VCaP (cell line): ENCODE data around the gene SECISBP2.

Source experiments
- H3K27ac ChIP-seq: fragments of 450-650 bp; 2 replicates; pipeline ENCODE4 v1.5.1; 2017
- TF ChIP-seq, protein P1 (sequence below): fragments of 450-650 bp; conservative IDR thresholded peaks from 2 replicates; pipeline ENCODE4 v1.5.1; 2017; ENCODE audit warnings: mild to moderate bottlenecking, moderate library complexity

SECISBP2 gene

GRCh38 chr9:89358985-89359384 lies 40.7 kb downstream of the SECISBP2 start:
- TF ChIP-seq, protein P1, sequence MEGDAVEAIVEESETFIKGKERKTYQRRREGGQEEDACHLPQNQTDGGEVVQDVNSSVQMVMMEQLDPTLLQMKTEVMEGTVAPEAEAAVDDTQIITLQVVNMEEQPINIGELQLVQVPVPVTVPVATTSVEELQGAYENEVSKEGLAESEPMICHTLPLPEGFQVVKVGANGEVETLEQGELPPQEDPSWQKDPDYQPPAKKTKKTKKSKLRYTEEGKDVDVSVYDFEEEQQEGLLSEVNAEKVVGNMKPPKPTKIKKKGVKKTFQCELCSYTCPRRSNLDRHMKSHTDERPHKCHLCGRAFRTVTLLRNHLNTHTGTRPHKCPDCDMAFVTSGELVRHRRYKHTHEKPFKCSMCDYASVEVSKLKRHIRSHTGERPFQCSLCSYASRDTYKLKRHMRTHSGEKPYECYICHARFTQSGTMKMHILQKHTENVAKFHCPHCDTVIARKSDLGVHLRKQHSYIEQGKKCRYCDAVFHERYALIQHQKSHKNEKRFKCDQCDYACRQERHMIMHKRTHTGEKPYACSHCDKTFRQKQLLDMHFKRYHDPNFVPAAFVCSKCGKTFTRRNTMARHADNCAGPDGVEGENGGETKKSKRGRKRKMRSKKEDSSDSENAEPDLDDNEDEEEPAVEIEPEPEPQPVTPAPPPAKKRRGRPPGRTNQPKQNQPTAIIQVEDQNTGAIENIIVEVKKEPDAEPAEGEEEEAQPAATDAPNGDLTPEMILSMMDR, result no peak
- H3K27ac ChIP-seq, result peak overlapping the region; percentile 11; the same call in 1 of the 2 replicates

GRCh38 chr9:89359751-89360261 lies 41.5 kb downstream of the SECISBP2 start:
- TF ChIP-seq, protein P1, result no peak
- peak overlapping the region; percentile 11; the same call in 1 of the 2 replicates for H3K27ac ChIP-seq

GRCh38 chr9:89360465-89360864 lies 42.2 kb downstream of the SECISBP2 start:
- no peak overlapping the region for H3K27ac ChIP-seq
- TF ChIP-seq, protein P1, result no peak

- TF ChIP-seq, protein P1, result no peak
Observed at GRCh38 chr9:89361031-89361430, 42.7 kb downstream of the SECISBP2 start.

DNA sequence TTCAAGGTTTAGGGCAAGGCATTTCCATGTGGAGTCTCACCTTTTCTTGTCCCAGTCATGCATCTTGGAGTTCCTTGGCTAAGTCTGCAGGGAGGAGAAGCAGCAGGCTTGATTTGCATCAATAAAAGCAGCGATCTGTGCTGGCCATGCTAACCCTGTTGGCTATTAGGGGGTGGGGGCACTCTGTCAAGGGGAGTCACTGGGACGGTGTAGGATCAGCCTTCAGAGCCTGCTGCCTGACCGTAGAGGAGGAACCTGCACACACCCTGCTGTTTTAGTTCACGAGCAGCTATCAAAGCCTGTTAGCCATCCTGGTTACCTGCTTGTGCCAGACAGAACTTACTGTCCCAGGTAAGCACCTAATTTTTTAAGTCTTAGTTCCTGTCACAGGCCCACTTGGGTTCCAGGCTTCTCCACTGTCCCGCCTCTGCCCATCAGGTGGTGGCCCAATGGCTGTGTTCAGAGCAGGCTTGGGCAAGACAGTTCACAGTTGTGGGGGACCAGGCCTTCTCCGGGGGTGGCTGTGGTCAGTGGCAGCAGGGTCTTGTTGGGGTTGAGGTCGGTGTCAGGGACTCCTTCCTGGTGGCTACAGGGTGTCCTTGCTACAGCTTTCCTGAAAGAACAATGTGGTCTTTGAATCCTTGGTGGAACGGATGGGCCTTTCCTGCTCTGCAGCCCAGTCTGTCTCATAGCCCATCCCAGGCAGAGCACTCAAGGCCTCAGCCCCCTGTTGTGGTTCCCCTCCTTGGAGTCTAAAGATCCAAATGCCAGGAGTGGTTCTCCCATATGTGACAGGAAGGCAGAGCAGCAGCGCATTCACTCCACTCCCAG lies 43.7 kb downstream of the SECISBP2 start:
- TF ChIP-seq, protein P1, result no peak
- no peak overlapping the region for H3K27ac ChIP-seq

More at GRCh38 chr9:89361031-89361430, 42.7 kb downstream of the SECISBP2 start:
- H3K27ac ChIP-seq, result no peak overlapping the region

- TF ChIP-seq, protein P1, result no peak
Observed at GRCh38 chr9:89362647-89363310, 44.5 kb downstream of the SECISBP2 start.

DNA sequence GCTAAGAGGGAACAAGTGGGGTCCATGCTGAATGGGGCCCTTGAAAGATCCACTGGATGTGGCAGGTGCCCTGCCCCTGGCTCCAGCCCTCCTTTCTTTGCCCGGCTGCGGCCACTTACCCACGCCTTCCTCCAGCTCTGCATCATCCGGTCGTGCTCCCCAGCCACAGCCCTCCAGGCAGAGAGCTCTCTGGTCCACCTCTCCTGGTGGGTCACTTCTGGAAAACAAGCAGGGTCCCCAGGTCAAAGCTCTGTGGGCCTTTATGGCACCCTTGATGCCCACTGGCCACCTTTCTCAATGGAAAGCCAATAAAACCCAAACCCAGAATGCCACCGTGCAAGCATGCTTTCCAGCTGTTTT lies 45.0 kb downstream of the SECISBP2 start:
- TF ChIP-seq, protein P1, result no peak
- H3K27ac ChIP-seq, result no peak overlapping the region

More at GRCh38 chr9:89362647-89363310, 44.5 kb downstream of the SECISBP2 start:
- H3K27ac ChIP-seq, result no peak overlapping the region
